Measurements from ENCODE around the gene UBXN11. TPM values are rescaled to one million over a fixed set of nuclear protein-coding genes. Genes with fewer than 3 reads are reported as not detected.

The UBXN11 gene
- total RNA-seq, 4 donors from 2014 or later: 2.7 to 3.8 (median 3.4) TPM

- Histone ChIP-seq H3K36me3 (no peaks in the 10 kb centered on the region), H3K4me1 (peaks cover 44 to 45% of the 10 kb centered on the region in 2 donors), H3K4me3 (no peak overlapping the region), H3K27me3 (no peaks in the 10 kb centered on the region), H3K9me3 (no peaks in the 10 kb centered on the region), H3K27ac (peak overlapping the region; percentile 89 to 98 (median 93))
- ATAC-seq (no peak), DNase-seq (no peak)
- TF ChIP-seq POLR2A (IDR thresholded peaks at IDR 0.05) (no peak), CTCF (IDR thresholded peaks at IDR 0.05 in 4 of 5, conservative IDR thresholded peaks at IDR 0.05 in 1 of 5) (no peak)
- in situ Hi-C loops (cut with MboI; ENCODE audit: low sequenced_read_pairs in 4 of 4): loop anchor here in 1 of 4 donors (5.0 kb wide), 1 partner anchor 34 kb away; no protein-coding TSS in a partner anchor
- intact Hi-C loops (cut with DNase I; ENCODE audit: low total_unique reads): no loop called here
Measured at GRCh38 chr1:26288311-26288941, 18.0 kb downstream of the UBXN11 start.

- Histone ChIP-seq H3K9me3 (no peaks in the 10 kb centered on the region), H3K27me3 (no peaks in the 10 kb centered on the region), H3K4me1 (peaks cover 44 to 45% of the 10 kb centered on the region in 2 donors), H3K27ac (peak overlapping the region; percentile 89 to 98 (median 93)), H3K4me3 (no peak overlapping the region), H3K36me3 (no peaks in the 10 kb centered on the region)
- in situ Hi-C loops (cut with MboI; ENCODE audit: low sequenced_read_pairs in 4 of 4): loop anchor here in 1 of 4 donors (5.0 kb wide), 1 partner anchor 34 kb away; no protein-coding TSS in a partner anchor
- ATAC-seq (no peak), DNase-seq (no peak)
- TF ChIP-seq CTCF (IDR thresholded peaks at IDR 0.05 in 4 of 5, conservative IDR thresholded peaks at IDR 0.05 in 1 of 5): no peak
- TF ChIP-seq POLR2A (IDR thresholded peaks at IDR 0.05): no peak
- intact Hi-C loops (cut with DNase I; ENCODE audit: low total_unique reads): no loop called here
Measured at GRCh38 chr1:26287811-26288210, 18.6 kb downstream of the UBXN11 start.

DNA sequence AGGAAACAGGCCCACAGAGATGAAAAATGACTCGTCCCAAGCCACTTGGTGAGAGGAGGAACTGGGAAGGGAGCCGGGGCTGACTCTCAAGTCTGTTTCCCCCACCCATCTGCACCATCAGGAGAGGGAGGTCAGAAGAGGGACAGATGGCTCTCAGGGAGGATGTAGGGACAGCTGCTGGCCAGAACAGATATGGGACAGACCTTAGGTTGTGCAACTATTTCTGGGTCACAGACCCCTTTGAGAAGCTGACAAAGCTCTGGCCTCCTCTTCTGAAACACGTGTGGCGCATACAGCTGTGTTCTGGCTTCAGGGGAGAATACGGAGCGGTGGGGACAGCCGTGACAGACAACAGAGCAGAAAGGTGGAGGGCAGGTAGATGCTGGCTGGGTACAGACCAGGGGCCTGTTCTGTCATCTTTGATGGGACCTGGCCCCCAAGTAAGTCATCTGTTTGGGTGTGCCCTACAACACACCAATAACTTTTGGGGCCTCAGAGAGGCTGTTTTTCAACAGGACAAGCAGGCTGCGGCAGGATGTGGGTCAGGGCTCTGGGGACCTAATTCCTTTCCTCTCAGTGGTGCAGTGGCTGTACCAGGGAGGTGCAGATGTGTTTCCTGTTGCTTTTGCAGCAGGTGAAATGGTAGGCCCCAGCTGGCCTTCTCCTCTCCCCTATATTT, 19.3 kb downstream of the UBXN11 start:
- ATAC-seq (peak; percentile 51), DNase-seq (peak; percentile 71 to 82)
- Histone ChIP-seq H3K36me3 (no peaks in the 10 kb centered on the region), H3K4me1 (peaks cover 44 to 45% of the 10 kb centered on the region in 2 donors), H3K27ac (peak overlapping the region; percentile 89 to 98 (median 93)), H3K4me3 (no peak overlapping the region), H3K9me3 (no peaks in the 10 kb centered on the region), H3K27me3 (no peaks in the 10 kb centered on the region)
- intact Hi-C loops (cut with DNase I; ENCODE audit: low total_unique reads): no loop called here
- in situ Hi-C loops (cut with MboI; ENCODE audit: low sequenced_read_pairs in 4 of 4): loop anchor here in 1 of 4 donors (5.0 kb wide), 1 partner anchor 35 kb away; no protein-coding TSS in a partner anchor
- TF ChIP-seq POLR2A (IDR thresholded peaks at IDR 0.05) (no peak), CTCF (IDR thresholded peaks at IDR 0.05 in 4 of 5, conservative IDR thresholded peaks at IDR 0.05 in 1 of 5) (no peak)

DNA sequence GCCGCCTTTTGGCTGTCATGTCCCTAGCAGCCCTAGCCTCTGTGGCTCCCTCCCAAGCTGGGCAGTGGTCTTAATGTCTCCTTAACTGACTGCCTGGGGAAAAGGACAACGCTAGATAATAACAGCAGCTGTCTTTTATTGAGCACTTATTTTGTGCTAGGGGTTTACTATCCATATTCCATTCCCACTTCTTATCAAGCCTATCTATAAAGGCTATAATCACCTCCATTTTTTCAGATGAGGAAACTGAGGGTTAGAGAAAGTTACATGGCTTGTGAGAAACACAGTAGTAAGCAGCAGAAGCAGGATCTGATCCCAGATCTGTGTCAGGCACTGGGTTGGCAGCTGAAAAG, 20.4 kb downstream of the UBXN11 start:
- Histone ChIP-seq H3K4me3 (no peak overlapping the region), H3K36me3 (peaks cover 0 to 5% of the 10 kb centered on the region in 2 donors), H3K27ac (peak overlapping the region; percentile 89 to 98 (median 93)), H3K27me3 (no peaks in the 10 kb centered on the region), H3K9me3 (no peaks in the 10 kb centered on the region), H3K4me1 (peaks cover 44 to 52% of the 10 kb centered on the region in 2 donors)
- intact Hi-C loops (cut with DNase I; ENCODE audit: low total_unique reads) (no loop called here), in situ Hi-C loops (cut with MboI; ENCODE audit: low sequenced_read_pairs in 4 of 4) (loop anchor here in 1 of 4 donors (5.0 kb wide), 1 partner anchor 36 kb away; no protein-coding TSS in a partner anchor)
- DNase-seq (no peak), ATAC-seq (no peak)
- TF ChIP-seq CTCF (IDR thresholded peaks at IDR 0.05 in 4 of 5, conservative IDR thresholded peaks at IDR 0.05 in 1 of 5): peak in 1 of 5 experiments; percentile 5
- no peak for TF ChIP-seq POLR2A (IDR thresholded peaks at IDR 0.05)
